HG02870 (cell line): ENCODE data around the gene UBE2L3.

Experiments used
- ATAC-seq: cut with Tn5 transposase; IDR thresholded peaks from one replicate; pipeline ENCODE4 v1.9.1; 2021; ENCODE audit warnings: mild to moderate bottlenecking, moderate library complexity; ENCODE audit not compliant: unreplicated experiment

UBE2L3 gene

GRCh38 chr22:21665047-21665851 lies 97.7 kb downstream of the UBE2L3 start:
- ATAC-seq = no peak

GRCh38 chr22:21666786-21667185 lies 99.3 kb downstream of the UBE2L3 start:
- no peak for ATAC-seq

- no peak for ATAC-seq
Measured at GRCh38 chr22:21669026-21669425, 101.5 kb downstream of the UBE2L3 start.

- no peak for ATAC-seq
Measured at GRCh38 chr22:21672107-21672629, 104.7 kb downstream of the UBE2L3 start.
